ENCODE measurements around the gene NDE1.
"Not testable (repeated sequence)": the region's sequence is repeated elsewhere in the genome, so short reads cannot be mapped to it uniquely, and the experiment has no call there.

DNA sequence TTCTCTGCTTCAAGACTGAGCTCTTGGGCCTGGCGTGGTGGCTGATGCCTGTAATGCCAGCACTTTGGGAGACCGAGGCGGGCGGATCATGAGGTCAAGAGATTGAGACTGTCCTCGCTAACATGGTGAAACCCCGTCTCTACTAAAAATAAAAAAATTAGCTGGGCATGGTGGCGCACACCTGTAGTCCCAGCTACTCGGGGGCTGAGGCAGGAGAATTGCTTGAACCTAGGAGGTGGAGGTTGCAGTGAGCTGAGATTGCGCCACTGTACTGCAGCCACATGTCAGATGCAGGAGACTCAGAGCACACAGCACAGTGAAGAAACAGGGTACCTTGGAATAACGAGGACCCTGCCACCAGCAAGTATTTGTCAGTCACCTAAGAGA lies 22.1 kb downstream of the NDE1 start:
- TF ChIP-seq CTCF (IDR thresholded peaks at IDR 0.05; ENCODE audit: low read depth, low read length, missing input control); GABPA (IDR thresholded peaks at IDR 0.05 in 1 of 2, conservative IDR thresholded peaks at IDR 0.05 in 1 of 2); MAX (IDR thresholded peaks at IDR 0.05); ZBTB33 (IDR thresholded peaks at IDR 0.05); SP1 (IDR thresholded peaks at IDR 0.05); YY1 (IDR thresholded peaks at IDR 0.05); REST (IDR thresholded peaks at IDR 0.05): not testable (repeated sequence)
- TF ChIP-seq, protein P1, sequence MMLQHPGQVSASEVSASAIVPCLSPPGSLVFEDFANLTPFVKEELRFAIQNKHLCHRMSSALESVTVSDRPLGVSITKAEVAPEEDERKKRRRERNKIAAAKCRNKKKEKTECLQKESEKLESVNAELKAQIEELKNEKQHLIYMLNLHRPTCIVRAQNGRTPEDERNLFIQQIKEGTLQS (IDR thresholded peaks at IDR 0.05) = not testable (repeated sequence)

Data from liver (tissue), 3 donors.